LoVo (cell line): Measurements from ENCODE around the gene FDX1.

ENCODE experiments used
- DNase-seq: peaks from one replicate; pipeline ENCODE4 v3.0.0-alpha.2; 2016; ENCODE audit warnings: low spot score

FDX1 gene

GRCh38 chr11:110467556-110467955 lies 37.8 kb downstream of the FDX1 start:
- no peak for DNase-seq

GRCh38 chr11:110468121-110468520 lies 38.4 kb downstream of the FDX1 start:
- no peak for DNase-seq

GRCh38 chr11:110469127-110469526 lies 39.4 kb downstream of the FDX1 start:
- DNase-seq, result no peak

- DNase-seq, result no peak
These were observed 41.0 kb downstream of the FDX1 start for GRCh38 chr11:110470716-110471115.

- no peak for DNase-seq
These were observed 41.6 kb downstream of the FDX1 start for GRCh38 chr11:110471371-110471770.

- peak; percentile 50 for DNase-seq
These were observed 43.1 kb downstream of the FDX1 start for GRCh38 chr11:110472858-110473257.

- DNase-seq, result no peak
These were observed 44.0 kb downstream of the FDX1 start for GRCh38 chr11:110473706-110474105.

- no peak for DNase-seq
These were observed 44.8 kb downstream of the FDX1 start for GRCh38 chr11:110474578-110474977.

- DNase-seq, result no peak
These were observed 45.9 kb downstream of the FDX1 start for GRCh38 chr11:110475671-110476070.

GRCh38 chr11:110478410-110478809 lies 48.7 kb downstream of the FDX1 start:
- no peak for DNase-seq

- DNase-seq, result no peak
These were observed 49.7 kb downstream of the FDX1 start for GRCh38 chr11:110479108-110480101.

GRCh38 chr11:110481523-110481922 lies 51.8 kb downstream of the FDX1 start:
- no peak for DNase-seq

GRCh38 chr11:110486156-110486555 lies 56.4 kb downstream of the FDX1 start:
- no peak for DNase-seq

- DNase-seq, result no peak
These were observed 58.7 kb downstream of the FDX1 start for GRCh38 chr11:110488446-110488845.

GRCh38 chr11:110490886-110491285 lies 61.1 kb downstream of the FDX1 start:
- no peak for DNase-seq

- DNase-seq, result no peak
These were observed 62.0 kb downstream of the FDX1 start for GRCh38 chr11:110491577-110492320.

GRCh38 chr11:110492321-110492685 lies 62.6 kb downstream of the FDX1 start:
- no peak for DNase-seq

GRCh38 chr11:110493346-110493745 lies 63.6 kb downstream of the FDX1 start:
- no peak for DNase-seq

GRCh38 chr11:110497231-110497978 lies 67.7 kb downstream of the FDX1 start:
- no peak for DNase-seq

- DNase-seq, result no peak
These were observed 71.7 kb downstream of the FDX1 start for GRCh38 chr11:110501428-110501827.

GRCh38 chr11:110505528-110506284 lies 76.0 kb downstream of the FDX1 start:
- DNase-seq, result no peak

- no peak for DNase-seq
These were observed 77.6 kb downstream of the FDX1 start for GRCh38 chr11:110507328-110507727.
